OCI-LY7 (cell line): ENCODE data around the gene NLRC4.

Source experiments
- EZH2phosphoT487 ChIP-seq: fragments of 200-600 bp; sonication (generic); IDR thresholded peaks from 2 replicates; pipeline ENCODE4 v1.6.1; 2018; ENCODE audit warnings: low read depth, borderline replicate concordance, mild to moderate bottlenecking, mixed run types, antibody characterized with exemption, low read length, moderate library complexity, mixed read lengths
- TF ChIP-seq, protein P1 (sequence below): fragments of 200-600 bp; sonication (generic); conservative IDR thresholded peaks from 2 replicates; pipeline ENCODE4 v1.5.1; 2014; ENCODE audit warnings: mild to moderate bottlenecking, antibody characterized with exemption, low read length, moderate library complexity, mixed read lengths

DNA sequence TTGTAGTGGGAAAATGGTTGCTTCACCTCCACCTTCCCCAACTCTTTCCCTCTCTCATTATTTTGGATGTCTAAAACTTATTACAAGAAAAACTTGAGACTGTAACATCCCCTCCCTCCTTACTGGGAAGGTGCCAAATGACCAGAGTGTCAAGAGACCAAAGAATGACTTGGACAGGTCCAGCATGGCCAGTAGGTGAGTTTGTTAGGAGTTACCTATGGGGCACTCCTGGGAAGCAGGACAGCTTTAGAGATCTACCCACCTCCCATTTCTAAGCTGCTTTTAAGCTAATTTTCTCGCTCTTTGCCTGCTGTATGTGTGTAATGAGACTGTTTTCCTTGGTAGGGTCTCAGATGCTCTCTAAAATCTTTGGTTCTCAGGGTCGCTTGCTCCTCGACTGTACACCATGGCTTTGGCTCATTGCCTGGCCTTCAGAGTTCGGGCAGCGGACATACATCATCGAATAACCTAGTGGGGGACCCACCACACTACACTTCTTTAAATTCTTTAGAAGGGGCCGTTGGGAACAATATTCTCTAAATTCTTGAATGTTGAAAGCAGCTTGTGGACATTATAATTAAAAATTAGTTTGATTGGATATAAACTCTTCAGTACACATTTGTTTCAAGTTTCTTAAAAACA, 53.8 kb downstream of the NLRC4 start:
- TF ChIP-seq, protein P1, sequence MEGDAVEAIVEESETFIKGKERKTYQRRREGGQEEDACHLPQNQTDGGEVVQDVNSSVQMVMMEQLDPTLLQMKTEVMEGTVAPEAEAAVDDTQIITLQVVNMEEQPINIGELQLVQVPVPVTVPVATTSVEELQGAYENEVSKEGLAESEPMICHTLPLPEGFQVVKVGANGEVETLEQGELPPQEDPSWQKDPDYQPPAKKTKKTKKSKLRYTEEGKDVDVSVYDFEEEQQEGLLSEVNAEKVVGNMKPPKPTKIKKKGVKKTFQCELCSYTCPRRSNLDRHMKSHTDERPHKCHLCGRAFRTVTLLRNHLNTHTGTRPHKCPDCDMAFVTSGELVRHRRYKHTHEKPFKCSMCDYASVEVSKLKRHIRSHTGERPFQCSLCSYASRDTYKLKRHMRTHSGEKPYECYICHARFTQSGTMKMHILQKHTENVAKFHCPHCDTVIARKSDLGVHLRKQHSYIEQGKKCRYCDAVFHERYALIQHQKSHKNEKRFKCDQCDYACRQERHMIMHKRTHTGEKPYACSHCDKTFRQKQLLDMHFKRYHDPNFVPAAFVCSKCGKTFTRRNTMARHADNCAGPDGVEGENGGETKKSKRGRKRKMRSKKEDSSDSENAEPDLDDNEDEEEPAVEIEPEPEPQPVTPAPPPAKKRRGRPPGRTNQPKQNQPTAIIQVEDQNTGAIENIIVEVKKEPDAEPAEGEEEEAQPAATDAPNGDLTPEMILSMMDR, result no peak
- TF ChIP-seq EZH2phosphoT487, result no peak
